Lung (tissue), 12 donors: Measurements from ENCODE around the gene BCL2L11. TPM values are rescaled to one million over a fixed set of nuclear protein-coding genes. Genes with fewer than 3 reads are reported as not detected.

Experiments
- ATAC-seq: fragments of 200-7000 bp; cut with Tn5 transposase; one replicate; pipeline ENCODE4 v1.9.1; 2020; ENCODE audit warnings: moderate number of reproducible peaks; ENCODE audit not compliant: insufficient read depth, low FRiP score
- DNase-seq, 3 donors: peaks; one replicate each; pipeline ENCODE4 v3.0.0-alpha.2; 2013 to 2017
- H3K27ac ChIP-seq, 2 donors: one replicate each; pipeline ENCODE4 v1.5.1; 2013; ENCODE audit warnings: mild to moderate bottlenecking in 2 of 2, moderate library complexity in 2 of 2, control low read depth in 1 of 2, inconsistent platforms in 1 of 2, low read depth in 1 of 2, low read length in 1 of 2
- H3K27me3 ChIP-seq, 3 donors: one replicate each; pipeline ENCODE4 v1.5.1; 2013; ENCODE audit warnings: low read length in 2 of 3; ENCODE audit not compliant: control insufficient read depth in 3 of 3, insufficient read depth in 3 of 3
- H3K36me3 ChIP-seq, 4 donors: one replicate each; pipeline ENCODE4 v1.5.1; 2013; ENCODE audit warnings: low read length in 4 of 4, mild to moderate bottlenecking in 1 of 4, moderate library complexity in 1 of 4; ENCODE audit not compliant: control insufficient read depth in 4 of 4, insufficient read depth in 4 of 4
- H3K4me1 ChIP-seq, 5 donors: one replicate each; pipeline ENCODE4 v1.5.1; 2013; ENCODE audit warnings: low read length in 5 of 5, mild to moderate bottlenecking in 2 of 5, moderate library complexity in 1 of 5; ENCODE audit not compliant: control insufficient read depth in 5 of 5, insufficient read depth in 5 of 5
- H3K4me3 ChIP-seq: one replicate; pipeline ENCODE4 v1.5.1; 2013; ENCODE audit warnings: mild to moderate bottlenecking, control low read depth, moderate library complexity
- H3K9ac ChIP-seq, 2 donors: one replicate each; pipeline ENCODE4 v1.5.1; 2013; ENCODE audit warnings: low read length in 2 of 2, control low read depth in 1 of 2; ENCODE audit not compliant: insufficient read depth in 1 of 2
- H3K9me3 ChIP-seq, 4 donors: one replicate each; pipeline ENCODE4 v1.5.1; 2013; ENCODE audit warnings: low read length in 3 of 4, mild to moderate bottlenecking in 1 of 4, moderate library complexity in 1 of 4; ENCODE audit not compliant: control insufficient read depth in 4 of 4, insufficient read depth in 3 of 4
- CTCF ChIP-seq: IDR thresholded peaks from 2 replicates; pipeline ENCODE4 v1.5.1; 2012; ENCODE audit warnings: mild to moderate bottlenecking; ENCODE audit errors: control extremely low read depth, extremely low read depth
- WGBS, 2 donors: extraction: QIAGEN DNeasy Blood & Tissue Kit; methylation state at CpG; one replicate each; pipeline ENCODE4 v1.1.7; 2013; 5-methylcytosine and 5-hydroxymethylcytosine counted together
- polyA plus RNA-seq, 2 donors: library from polyadenylated mRNA; stranded (reverse); fragments of 200-250 nt; gene quantifications; one replicate each; pipeline ENCODE4 v1.2.1, GENCODE V29; 2013
- total RNA-seq, 2 donors: library from RNA; depleted of rRNA in 1 of 2; stranded (reverse); fragments of >200 nt in 1 of 2; gene quantifications; one replicate each; pipeline ENCODE4 v1.2.1, GENCODE V29; 2014 to 2021
- donor health status: control.
- donor health status: control.
- donor health status: Bipolar disorder and iron deficiency.
- donor health status: healthy.
- donor health status: DM: yes; HTN: yes; CAD: no.

BCL2L11 gene
- total and polyA plus RNA-seq, 4 donors, result 3.8 to 24.2 (median 12.6) TPM

GRCh38 chr2:111126581-111126980 is 5.9 kb downstream of the BCL2L11 start:
- Histone ChIP-seq H3K27ac (no peak overlapping the region), H3K4me1 (peaks cover 0 to 42% (median 5%) of the 10 kb centered on the region in 5 donors), H3K4me3 (no peak overlapping the region), H3K36me3 (peaks cover 10 to 35% (median 25%) of the 10 kb centered on the region in 4 donors), H3K9ac (no peak overlapping the region), H3K27me3 (no peaks in the 10 kb centered on the region), H3K9me3 (no peaks in the 10 kb centered on the region)
- ATAC-seq (no peak), DNase-seq (no peak)
- no peak for TF ChIP-seq CTCF
- 94 to 100% methylated on average over 1 of the region's 1 CpG for WGBS, 2 donors

DNA sequence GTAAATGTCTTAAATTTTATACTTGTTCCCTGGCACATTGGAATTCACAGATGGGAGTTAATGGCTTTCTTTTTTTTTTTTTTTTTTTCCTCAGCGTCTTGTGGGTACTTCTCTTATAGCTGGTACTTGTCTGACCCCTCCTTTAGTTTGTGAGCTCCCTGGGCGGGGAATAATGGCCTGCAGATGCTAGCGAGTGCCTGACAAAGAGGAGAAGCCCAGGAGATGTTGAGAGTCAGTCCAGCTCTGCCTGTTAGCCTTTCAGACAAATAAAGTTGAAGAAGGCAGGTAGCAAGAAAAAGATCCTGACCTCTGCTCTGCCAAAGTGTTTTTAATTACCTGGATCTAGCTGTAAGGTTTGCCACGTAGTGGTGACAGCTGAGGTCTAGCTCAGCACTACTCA is 6.6 kb downstream of the BCL2L11 start:
- 88 to 96% methylated on average over 4 of the region's 4 CpGs for WGBS, 2 donors
- Histone ChIP-seq H3K4me1 (peaks cover 0 to 38% (median 5%) of the 10 kb centered on the region in 5 donors), H3K36me3 (peaks cover 10 to 35% (median 25%) of the 10 kb centered on the region in 4 donors), H3K27me3 (no peaks in the 10 kb centered on the region), H3K27ac (no peak overlapping the region), H3K9me3 (no peaks in the 10 kb centered on the region), H3K9ac (no peak overlapping the region), H3K4me3 (no peak overlapping the region)
- no peak for TF ChIP-seq CTCF
- ATAC-seq (no peak), DNase-seq (no peak)

- Histone ChIP-seq H3K9me3 (no peaks in the 10 kb centered on the region), H3K4me3 (no peak overlapping the region), H3K36me3 (peaks cover 10 to 35% (median 25%) of the 10 kb centered on the region in 4 donors), H3K27ac (no peak overlapping the region), H3K27me3 (no peaks in the 10 kb centered on the region), H3K4me1 (peaks cover 0 to 38% (median 5%) of the 10 kb centered on the region in 5 donors), H3K9ac (no peak overlapping the region)
- ATAC-seq (no peak), DNase-seq (no peak)
- TF ChIP-seq CTCF, result no peak
- WGBS, 2 donors, result 38 to 70% methylated on average over 2 of the region's 2 CpGs
Observed at GRCh38 chr2:111128096-111128495, 7.4 kb downstream of the BCL2L11 start.

DNA sequence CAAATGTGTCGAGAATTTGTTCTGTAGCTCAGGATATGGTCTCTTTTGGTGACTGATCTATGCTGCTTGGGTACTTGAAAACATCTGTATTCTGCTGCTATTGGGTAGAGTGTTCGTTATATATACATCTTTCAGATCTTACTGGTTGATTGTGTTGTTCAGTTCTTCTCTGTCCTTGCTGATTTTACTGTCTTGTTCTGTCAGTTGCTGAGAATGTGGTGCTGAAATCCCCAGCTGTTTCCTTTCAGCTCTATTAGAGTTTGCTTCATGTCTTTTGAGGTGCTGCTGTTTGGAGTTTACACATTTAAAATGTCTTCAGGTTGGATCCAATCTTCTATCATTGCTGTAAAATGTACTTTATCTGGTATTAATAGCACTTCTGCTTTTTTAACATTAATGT is 12.9 kb downstream of the BCL2L11 start:
- no peak for TF ChIP-seq CTCF
- DNase-seq (no peak), ATAC-seq (no peak)
- Histone ChIP-seq H3K4me3 (no peak overlapping the region), H3K27me3 (no peaks in the 10 kb centered on the region), H3K9ac (no peak overlapping the region), H3K27ac (no peak overlapping the region), H3K9me3 (no peaks in the 10 kb centered on the region), H3K4me1 (peaks cover 0 to 4% (median 4%) of the 10 kb centered on the region in 5 donors), H3K36me3 (peaks cover 3 to 28% (median 14%) of the 10 kb centered on the region in 4 donors)
- 84 to 88% methylated on average over 2 of the region's 2 CpGs for WGBS, 2 donors
